Peyer's patch (tissue), 4 donors: ENCODE data around the gene AUNIP.

ENCODE experiments used
- CTCF ChIP-seq, 6 experiments: fragments of 450-650 bp in 4 of 6; fragments of 200-600 bp in 2 of 6; sonication (generic) in 1 of 6; IDR thresholded peaks; one replicate each; pipeline ENCODE4 v1.5.1; 2017 to 2019; ENCODE audit warnings: antibody characterized with exemption in 6 of 6, mild to moderate bottlenecking in 3 of 6, moderate library complexity in 1 of 6
- POLR2A ChIP-seq, 2 donors: fragments of 450-650 bp; IDR thresholded peaks; one replicate each; pipeline ENCODE4 v1.5.1; 2017; ENCODE audit warnings: antibody characterized with exemption in 2 of 2, mild to moderate bottlenecking in 2 of 2, moderate library complexity in 2 of 2

DNA sequence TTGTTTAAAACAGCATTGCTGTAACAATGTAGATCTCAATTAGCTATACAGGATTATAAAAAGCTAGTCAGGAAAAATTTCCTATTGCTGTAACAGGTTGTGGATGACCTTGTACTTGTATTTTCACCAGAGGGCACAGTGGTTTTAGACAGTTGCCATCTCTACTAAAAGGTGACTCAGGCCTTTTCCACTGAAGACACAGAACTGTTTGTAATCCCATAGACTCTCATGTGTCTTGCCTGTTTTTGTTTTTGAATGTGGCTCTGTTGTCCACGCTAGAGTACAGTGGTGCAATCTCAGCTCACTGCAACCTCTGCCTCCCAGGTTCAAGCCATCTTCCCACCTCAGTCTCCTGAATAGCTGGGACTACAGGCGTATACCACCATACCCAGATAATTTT is 33.7 kb downstream of the AUNIP start:
- TF ChIP-seq CTCF (IDR thresholded peaks at IDR 0.05) (no peak), POLR2A (IDR thresholded peaks at IDR 0.05) (no peak)
